Measurements from ENCODE around the gene MIA. TPM values are rescaled to one million over a fixed set of nuclear protein-coding genes. Genes with fewer than 3 reads are reported as not detected.
A peak's percentile ranks its signal among the peaks of the same experiment; 100 is the strongest.

Gene MIA
- total and polyA plus RNA-seq, 2 donors (not counting 1 experiment from before 2014, with no cell fraction given) = 0.37 to 5.7 TPM

DNA sequence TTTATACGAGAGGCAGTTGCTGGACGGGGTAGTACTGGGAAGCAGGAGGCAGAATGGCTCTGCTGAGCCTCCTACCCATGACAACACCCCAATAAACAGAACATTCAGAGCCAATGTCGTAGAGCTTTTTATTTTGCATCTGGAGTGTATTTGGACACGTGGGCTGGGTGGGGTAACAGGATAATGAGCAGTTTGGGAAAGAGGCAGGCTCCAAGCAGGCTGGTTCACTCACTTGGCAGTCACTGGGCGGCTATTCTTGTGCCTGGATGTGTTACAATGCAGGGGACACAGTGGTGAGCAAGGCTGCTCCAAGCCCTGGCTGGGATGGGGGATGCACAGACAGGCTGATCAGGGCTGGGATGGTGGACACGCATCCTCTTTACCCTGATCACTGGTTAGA, 34.6 kb upstream of the MIA start:
- no peaks in the 10 kb centered on the region for H3K27me3 Mint-ChIP-seq
- H3K4me3 Mint-ChIP-seq = no peak overlapping the region
- intact Hi-C loops (cut with micrococcal nuclease) = no loop called here
- H3K9me3 Mint-ChIP-seq (ENCODE audit: insufficient read depth) = no peaks in the 10 kb centered on the region
- Histone ChIP-seq H2AFZ (ENCODE audit: insufficient read depth, low read depth, low read length, poor library complexity, severe bottlenecking) (no peak overlapping the region), H3K9ac (ENCODE audit: low read length) (no peak overlapping the region), H3K4me2 (replicated peaks; ENCODE audit: low read depth, low read length, poor library complexity, severe bottlenecking) (no peak overlapping the region), H3K27ac (ENCODE audit: low read length in 2 of 2) (no peak overlapping the region), H4K20me1 (ENCODE audit: control insufficient read depth, insufficient read depth, low read length, poor library complexity, severe bottlenecking) (no peaks in the 10 kb centered on the region), H3K36me3 (replicated peaks in 1 of 2; ENCODE audit: control extremely low read depth in 1 of 2, control insufficient read depth in 1 of 2, extremely low read depth in 1 of 2, insufficient read depth in 2 of 2, low read length in 1 of 2) (peaks cover 0 to 27% of the 10 kb centered on the region in 2 experiments), H3K79me2 (ENCODE audit: control insufficient read depth, insufficient read depth, low read length) (no peaks in the 10 kb centered on the region), H3K4me1 (ENCODE audit: control insufficient read depth in 2 of 2, insufficient read depth in 2 of 2, low read length in 2 of 2) (no peaks in the 10 kb centered on the region), H3K27me3 (replicated peaks in 1 of 4; ENCODE audit: control extremely low read depth in 1 of 4, control insufficient read depth in 3 of 4, insufficient read depth in 4 of 4, low read length in 3 of 4) (no peaks in the 10 kb centered on the region), H3K9me3 (ENCODE audit: control extremely low read depth in 1 of 3, control insufficient read depth in 2 of 3, insufficient read depth in 1 of 3, low read length in 2 of 3) (no peaks in the 10 kb centered on the region), H3K4me3 (ENCODE audit: control extremely low read depth in 1 of 5, extremely low read depth in 1 of 5, insufficient read depth in 1 of 5, low read depth in 2 of 5, low read length in 4 of 5) (no peak overlapping the region)
- POLR2A ChIA-PET = no interaction called here
- no peak for TF ChIP-seq EZH2 (IDR thresholded peaks at IDR 0.05; ENCODE audit: borderline replicate concordance, insufficient read depth, low read depth, low read length, poor library complexity, severe bottlenecking)
- TF ChIP-seq, protein P1, sequence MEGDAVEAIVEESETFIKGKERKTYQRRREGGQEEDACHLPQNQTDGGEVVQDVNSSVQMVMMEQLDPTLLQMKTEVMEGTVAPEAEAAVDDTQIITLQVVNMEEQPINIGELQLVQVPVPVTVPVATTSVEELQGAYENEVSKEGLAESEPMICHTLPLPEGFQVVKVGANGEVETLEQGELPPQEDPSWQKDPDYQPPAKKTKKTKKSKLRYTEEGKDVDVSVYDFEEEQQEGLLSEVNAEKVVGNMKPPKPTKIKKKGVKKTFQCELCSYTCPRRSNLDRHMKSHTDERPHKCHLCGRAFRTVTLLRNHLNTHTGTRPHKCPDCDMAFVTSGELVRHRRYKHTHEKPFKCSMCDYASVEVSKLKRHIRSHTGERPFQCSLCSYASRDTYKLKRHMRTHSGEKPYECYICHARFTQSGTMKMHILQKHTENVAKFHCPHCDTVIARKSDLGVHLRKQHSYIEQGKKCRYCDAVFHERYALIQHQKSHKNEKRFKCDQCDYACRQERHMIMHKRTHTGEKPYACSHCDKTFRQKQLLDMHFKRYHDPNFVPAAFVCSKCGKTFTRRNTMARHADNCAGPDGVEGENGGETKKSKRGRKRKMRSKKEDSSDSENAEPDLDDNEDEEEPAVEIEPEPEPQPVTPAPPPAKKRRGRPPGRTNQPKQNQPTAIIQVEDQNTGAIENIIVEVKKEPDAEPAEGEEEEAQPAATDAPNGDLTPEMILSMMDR (IDR thresholded peaks at IDR 0.05) = no peak
- DNase-seq (no peak), ATAC-seq (ENCODE audit: low read depth) (no peak)
- no peaks in the 10 kb centered on the region for H3K4me1 Mint-ChIP-seq
- CTCF ChIA-PET = no interaction called here
- 93% methylated on average over 3 of the region's 6 CpGs for WGBS (ENCODE audit: insufficient coverage)
- H3K27ac Mint-ChIP-seq = no peak overlapping the region

DNA sequence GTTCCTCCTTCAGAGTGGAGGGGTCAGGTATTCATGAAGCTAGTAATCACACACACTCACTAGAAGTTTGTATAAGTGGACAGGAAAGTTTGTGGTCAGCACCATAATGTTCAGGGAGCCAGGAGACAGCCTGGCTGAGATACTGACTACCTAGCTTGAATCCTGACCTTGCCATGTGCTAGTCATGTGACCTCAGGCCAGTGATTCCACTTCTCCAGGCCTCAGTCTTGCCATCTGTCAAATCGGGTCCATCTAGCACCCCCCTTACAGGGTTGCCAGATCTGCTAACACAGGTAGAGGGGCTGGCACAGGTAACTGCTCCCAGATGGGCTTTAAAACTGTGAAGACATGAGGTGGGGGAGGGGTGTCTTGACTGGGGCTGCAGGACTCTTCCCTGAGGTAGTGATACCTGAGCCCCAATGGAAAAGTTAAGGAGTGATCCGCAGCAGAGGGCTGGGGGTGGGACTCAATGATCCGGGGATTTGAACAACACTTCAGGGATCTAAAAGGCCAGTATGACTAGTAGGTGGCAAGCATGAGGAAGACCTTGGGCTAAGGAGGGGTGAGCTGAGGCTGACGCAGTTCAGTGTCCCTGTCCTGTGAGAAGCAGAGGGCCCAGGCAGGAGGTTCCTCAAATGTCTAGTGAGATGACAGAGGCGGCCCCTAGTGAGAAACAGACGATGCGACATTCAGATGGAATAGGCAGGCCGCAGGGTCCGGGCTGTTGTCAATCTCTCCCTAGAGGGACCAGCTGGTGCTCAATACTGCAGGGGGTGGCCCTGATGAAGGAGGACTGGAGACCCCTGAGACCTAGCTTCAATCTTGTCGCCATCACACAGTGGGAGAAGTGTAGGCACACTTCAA, 33.6 kb upstream of the MIA start:
- Mint-ChIP-seq H3K4me1 (no peaks in the 10 kb centered on the region), H3K27me3 (no peaks in the 10 kb centered on the region), H3K4me3 (no peak overlapping the region), H3K27ac (no peak overlapping the region), H3K9me3 (ENCODE audit: insufficient read depth) (no peaks in the 10 kb centered on the region)
- TF ChIP-seq EZH2 (IDR thresholded peaks at IDR 0.05; ENCODE audit: borderline replicate concordance, insufficient read depth, low read depth, low read length, poor library complexity, severe bottlenecking) = no peak
- TF ChIP-seq, protein P1 (IDR thresholded peaks at IDR 0.05) = no peak
- H3K4me2 ChIP-seq (replicated peaks; ENCODE audit: low read depth, low read length, poor library complexity, severe bottlenecking) = no peak overlapping the region
- H3K4me3 ChIP-seq (ENCODE audit: control extremely low read depth in 1 of 5, extremely low read depth in 1 of 5, insufficient read depth in 1 of 5, low read depth in 2 of 5, low read length in 4 of 5) = no peak overlapping the region
- H3K9me3 ChIP-seq (ENCODE audit: control extremely low read depth in 1 of 3, control insufficient read depth in 2 of 3, insufficient read depth in 1 of 3, low read length in 2 of 3) = no peaks in the 10 kb centered on the region
- WGBS (ENCODE audit: insufficient coverage) = 84% methylated on average over 9 of the region's 10 CpGs
- no peak overlapping the region for H2AFZ ChIP-seq (ENCODE audit: insufficient read depth, low read depth, low read length, poor library complexity, severe bottlenecking)
- ChIA-PET POLR2A (no interaction called here), CTCF (interaction anchor here (0.7 to 2.9 kb wide), 4 partner anchors 13 to 138 kb away, joined by 3 to 14 read pairs (median 4); no protein-coding TSS in a partner anchor)
- no peaks in the 10 kb centered on the region for H3K4me1 ChIP-seq (ENCODE audit: control insufficient read depth in 2 of 2, insufficient read depth in 2 of 2, low read length in 2 of 2)
- no peaks in the 10 kb centered on the region for H3K79me2 ChIP-seq (ENCODE audit: control insufficient read depth, insufficient read depth, low read length)
- H3K36me3 ChIP-seq (replicated peaks in 1 of 2; ENCODE audit: control extremely low read depth in 1 of 2, control insufficient read depth in 1 of 2, extremely low read depth in 1 of 2, insufficient read depth in 2 of 2, low read length in 1 of 2) = peaks cover 0 to 23% of the 10 kb centered on the region in 2 experiments
- intact Hi-C loops (cut with micrococcal nuclease) = no loop called here
- DNase-seq (no peak), ATAC-seq (ENCODE audit: low read depth) (peak; percentile 10)
- no peaks in the 10 kb centered on the region for H3K27me3 ChIP-seq (replicated peaks in 1 of 4; ENCODE audit: control extremely low read depth in 1 of 4, control insufficient read depth in 3 of 4, insufficient read depth in 4 of 4, low read length in 3 of 4)
- H4K20me1 ChIP-seq (ENCODE audit: control insufficient read depth, insufficient read depth, low read length, poor library complexity, severe bottlenecking) = no peaks in the 10 kb centered on the region
- H3K27ac ChIP-seq (ENCODE audit: low read length in 2 of 2) = no peak overlapping the region
- no peak overlapping the region for H3K9ac ChIP-seq (ENCODE audit: low read length)
